ENCODE data around the gene SCGB1A1.

The SCGB1A1 gene

GRCh38 chr11:62393061-62393611 is 25.7 kb upstream of the SCGB1A1 start:
- no CpG with 5 or more reads among the region's 12 CpGs for WGBS (ENCODE audit: extremely low coverage, insufficient coverage, low lambda C conversion rate)

GRCh38 chr11:62393735-62394134 is 25.1 kb upstream of the SCGB1A1 start:
- Histone ChIP-seq H2BK5ac (ENCODE audit: low read length) (no peak overlapping the region), H3K27ac (ENCODE audit: low read depth, low read length) (no peak overlapping the region), H3K4me2 (ENCODE audit: low read length) (no peak overlapping the region), H3K27me3 (ENCODE audit: insufficient read depth, low read length, poor library complexity) (no peaks in the 10 kb centered on the region), H3K23ac (ENCODE audit: low read length) (no peak overlapping the region), H2BK120ac (ENCODE audit: low read depth, low read length) (no peak overlapping the region), H4K8ac (ENCODE audit: low read depth, low read length) (no peak overlapping the region), H2BK15ac (replicated peaks; ENCODE audit: low read depth) (no peak overlapping the region), H4K5ac (ENCODE audit: low read length) (no peak overlapping the region), H3K79me2 (ENCODE audit: control insufficient read depth, insufficient read depth, low read length) (no peaks in the 10 kb centered on the region), H3K36me3 (ENCODE audit: control insufficient read depth, insufficient read depth, low read length) (no peaks in the 10 kb centered on the region), H3K79me1 (ENCODE audit: low read length) (no peaks in the 10 kb centered on the region), H3K4me1 (ENCODE audit: control insufficient read depth, low read depth, low read length) (peaks cover 11% of the 10 kb centered on the region), H2AK5ac (ENCODE audit: low read length) (no peak overlapping the region), H3K9ac (ENCODE audit: low read length) (no peak overlapping the region), H3K4me3 (ENCODE audit: low read length) (no peak overlapping the region), H3K18ac (ENCODE audit: low read length) (no peak overlapping the region), H3K56ac (ENCODE audit: low read length) (no peak overlapping the region), H3K4ac (ENCODE audit: low read depth, low read length) (no peak overlapping the region)
- no CpG with 5 or more reads among the region's 5 CpGs for WGBS (ENCODE audit: extremely low coverage, insufficient coverage, low lambda C conversion rate)
- no peak for DNase-seq

More at GRCh38 chr11:62393061-62393611, 25.7 kb upstream of the SCGB1A1 start:
- DNase-seq = no peak
- H3K4ac ChIP-seq (ENCODE audit: low read depth, low read length) = no peak overlapping the region
- no peak overlapping the region for H4K8ac ChIP-seq (ENCODE audit: low read depth, low read length)
- no peak overlapping the region for H3K4me2 ChIP-seq (ENCODE audit: low read length)
- no peak overlapping the region for H2AK5ac ChIP-seq (ENCODE audit: low read length)
- H4K5ac ChIP-seq (ENCODE audit: low read length) = no peak overlapping the region
- H2BK5ac ChIP-seq (ENCODE audit: low read length) = no peak overlapping the region
- H3K9ac ChIP-seq (ENCODE audit: low read length) = no peak overlapping the region
- no peaks in the 10 kb centered on the region for H3K79me2 ChIP-seq (ENCODE audit: control insufficient read depth, insufficient read depth, low read length)
- H3K27me3 ChIP-seq (ENCODE audit: insufficient read depth, low read length, poor library complexity) = no peaks in the 10 kb centered on the region
- no peak overlapping the region for H3K27ac ChIP-seq (ENCODE audit: low read depth, low read length)
- no peaks in the 10 kb centered on the region for H3K79me1 ChIP-seq (ENCODE audit: low read length)
- peaks cover 9% of the 10 kb centered on the region for H3K4me1 ChIP-seq (ENCODE audit: control insufficient read depth, low read depth, low read length)
- no peak overlapping the region for H3K56ac ChIP-seq (ENCODE audit: low read length)
- no peak overlapping the region for H3K4me3 ChIP-seq (ENCODE audit: low read length)
- no peaks in the 10 kb centered on the region for H3K36me3 ChIP-seq (ENCODE audit: control insufficient read depth, insufficient read depth, low read length)
- no peak overlapping the region for H2BK120ac ChIP-seq (ENCODE audit: low read depth, low read length)
- no peak overlapping the region for H2BK15ac ChIP-seq (replicated peaks; ENCODE audit: low read depth)
- no peak overlapping the region for H3K18ac ChIP-seq (ENCODE audit: low read length)
- no peak overlapping the region for H3K23ac ChIP-seq (ENCODE audit: low read length)

- H3K18ac ChIP-seq (ENCODE audit: low read length) = no peak overlapping the region
- H3K9ac ChIP-seq (ENCODE audit: low read length) = no peak overlapping the region
- no peak overlapping the region for H3K4me3 ChIP-seq (ENCODE audit: low read length)
- no peak overlapping the region for H3K23ac ChIP-seq (ENCODE audit: low read length)
- H3K79me1 ChIP-seq (ENCODE audit: low read length) = no peaks in the 10 kb centered on the region
- H3K79me2 ChIP-seq (ENCODE audit: control insufficient read depth, insufficient read depth, low read length) = no peaks in the 10 kb centered on the region
- H4K5ac ChIP-seq (ENCODE audit: low read length) = no peak overlapping the region
- no CpG with 5 or more reads among the region's 14 CpGs for WGBS (ENCODE audit: extremely low coverage, insufficient coverage, low lambda C conversion rate)
- H2AK5ac ChIP-seq (ENCODE audit: low read length) = no peak overlapping the region
- no peak overlapping the region for H4K8ac ChIP-seq (ENCODE audit: low read depth, low read length)
- no peaks in the 10 kb centered on the region for H3K27me3 ChIP-seq (ENCODE audit: insufficient read depth, low read length, poor library complexity)
- H3K4me2 ChIP-seq (ENCODE audit: low read length) = no peak overlapping the region
- no peak overlapping the region for H2BK5ac ChIP-seq (ENCODE audit: low read length)
- no peak overlapping the region for H2BK120ac ChIP-seq (ENCODE audit: low read depth, low read length)
- no peaks in the 10 kb centered on the region for H3K36me3 ChIP-seq (ENCODE audit: control insufficient read depth, insufficient read depth, low read length)
- H3K4ac ChIP-seq (ENCODE audit: low read depth, low read length) = no peak overlapping the region
- peaks cover 11% of the 10 kb centered on the region for H3K4me1 ChIP-seq (ENCODE audit: control insufficient read depth, low read depth, low read length)
- no peak overlapping the region for H2BK15ac ChIP-seq (replicated peaks; ENCODE audit: low read depth)
- no peak overlapping the region for H3K27ac ChIP-seq (ENCODE audit: low read depth, low read length)
- H3K56ac ChIP-seq (ENCODE audit: low read length) = peak overlapping the region; percentile 70
- DNase-seq = peak; percentile 90
These were observed 23.9 kb upstream of the SCGB1A1 start for GRCh38 chr11:62394825-62395538.

GRCh38 chr11:62395885-62396551 is 22.8 kb upstream of the SCGB1A1 start:
- Histone ChIP-seq H2BK15ac (replicated peaks; ENCODE audit: low read depth) (no peak overlapping the region), H3K79me1 (ENCODE audit: low read length) (no peaks in the 10 kb centered on the region), H3K4me3 (ENCODE audit: low read length) (no peak overlapping the region), H3K79me2 (ENCODE audit: control insufficient read depth, insufficient read depth, low read length) (no peaks in the 10 kb centered on the region), H3K9ac (ENCODE audit: low read length) (no peak overlapping the region), H3K27ac (ENCODE audit: low read depth, low read length) (no peak overlapping the region), H4K8ac (ENCODE audit: low read depth, low read length) (no peak overlapping the region), H3K4me1 (ENCODE audit: control insufficient read depth, low read depth, low read length) (peaks cover 11% of the 10 kb centered on the region), H3K27me3 (ENCODE audit: insufficient read depth, low read length, poor library complexity) (no peaks in the 10 kb centered on the region), H3K56ac (ENCODE audit: low read length) (no peak overlapping the region), H3K4ac (ENCODE audit: low read depth, low read length) (no peak overlapping the region), H3K4me2 (ENCODE audit: low read length) (no peak overlapping the region), H2BK120ac (ENCODE audit: low read depth, low read length) (no peak overlapping the region), H3K18ac (ENCODE audit: low read length) (no peak overlapping the region), H2AK5ac (ENCODE audit: low read length) (no peak overlapping the region), H2BK5ac (ENCODE audit: low read length) (no peak overlapping the region), H4K5ac (ENCODE audit: low read length) (no peak overlapping the region), H3K36me3 (ENCODE audit: control insufficient read depth, insufficient read depth, low read length) (no peaks in the 10 kb centered on the region), H3K23ac (ENCODE audit: low read length) (no peak overlapping the region)
- no peak for DNase-seq
- WGBS (ENCODE audit: extremely low coverage, insufficient coverage, low lambda C conversion rate) = no CpG with 5 or more reads among the region's 10 CpGs

GRCh38 chr11:62398011-62398994 is 20.5 kb upstream of the SCGB1A1 start:
- no peak overlapping the region for H3K4me3 ChIP-seq (ENCODE audit: low read length)
- H3K4me1 ChIP-seq (ENCODE audit: control insufficient read depth, low read depth, low read length) = peaks cover 3% of the 10 kb centered on the region
- no peaks in the 10 kb centered on the region for H3K79me2 ChIP-seq (ENCODE audit: control insufficient read depth, insufficient read depth, low read length)
- no peak overlapping the region for H3K9ac ChIP-seq (ENCODE audit: low read length)
- no peaks in the 10 kb centered on the region for H3K36me3 ChIP-seq (ENCODE audit: control insufficient read depth, insufficient read depth, low read length)
- no peak overlapping the region for H4K5ac ChIP-seq (ENCODE audit: low read length)
- no peak overlapping the region for H2AK5ac ChIP-seq (ENCODE audit: low read length)
- H3K56ac ChIP-seq (ENCODE audit: low read length) = peak overlapping the region; percentile 47
- no peak overlapping the region for H3K4me2 ChIP-seq (ENCODE audit: low read length)
- no peak overlapping the region for H3K27ac ChIP-seq (ENCODE audit: low read depth, low read length)
- no peak overlapping the region for H2BK5ac ChIP-seq (ENCODE audit: low read length)
- H3K4ac ChIP-seq (ENCODE audit: low read depth, low read length) = no peak overlapping the region
- H4K8ac ChIP-seq (ENCODE audit: low read depth, low read length) = no peak overlapping the region
- H3K23ac ChIP-seq (ENCODE audit: low read length) = no peak overlapping the region
- DNase-seq = peak; percentile 92
- no peak overlapping the region for H3K18ac ChIP-seq (ENCODE audit: low read length)
- no peaks in the 10 kb centered on the region for H3K27me3 ChIP-seq (ENCODE audit: insufficient read depth, low read length, poor library complexity)
- H2BK120ac ChIP-seq (ENCODE audit: low read depth, low read length) = no peak overlapping the region
- no peak overlapping the region for H2BK15ac ChIP-seq (replicated peaks; ENCODE audit: low read depth)
- WGBS (ENCODE audit: extremely low coverage, insufficient coverage, low lambda C conversion rate) = no CpG with 5 or more reads among the region's 22 CpGs
- no peaks in the 10 kb centered on the region for H3K79me1 ChIP-seq (ENCODE audit: low read length)
